Tibial nerve (tissue), 4 donors: ENCODE measurements around the gene LSM8.

Experiments used
- CTCF ChIP-seq, 5 experiments: fragments of 200-600 bp in 3 of 5; fragments of 450-650 bp in 2 of 5; sonication (generic) in 3 of 5; IDR thresholded peaks; one replicate each; pipeline ENCODE4 v1.5.1; 2016 to 2019; ENCODE audit warnings: antibody characterized with exemption in 5 of 5, mild to moderate bottlenecking in 3 of 5, moderate library complexity in 2 of 5
- EP300 ChIP-seq, 2 donors: sonication (generic); formaldehyde crosslinking; IDR thresholded peaks; one replicate each; pipeline ENCODE4 v1.6.1; 2017; ENCODE audit warnings: antibody characterized with exemption in 2 of 2, mild to moderate bottlenecking in 1 of 2
- POLR2A ChIP-seq, 2 donors: fragments of 450-650 bp; IDR thresholded peaks; one replicate each; pipeline ENCODE4 v1.6.1; 2017; ENCODE audit warnings: antibody characterized with exemption in 2 of 2, mild to moderate bottlenecking in 2 of 2, moderate library complexity in 2 of 2

DNA sequence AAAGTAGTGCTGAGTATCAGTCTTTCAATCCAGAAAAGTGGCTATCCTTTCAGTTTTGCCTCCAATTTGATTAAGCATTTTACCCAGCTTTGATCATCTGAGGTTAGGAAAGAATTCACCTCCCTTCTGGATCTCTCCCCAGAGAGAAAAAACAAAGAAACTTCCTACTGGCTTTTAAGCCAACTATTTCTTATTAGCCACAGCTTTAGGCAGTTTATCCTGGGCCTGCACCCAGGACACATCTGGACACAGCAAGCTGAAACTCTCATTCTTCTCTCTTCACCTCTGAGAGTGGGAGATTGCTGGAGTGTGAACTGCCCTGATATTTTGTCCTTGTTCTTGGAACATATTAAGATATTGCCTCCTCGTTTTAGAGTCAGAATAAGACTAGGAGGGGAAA is 43.5 kb upstream of the LSM8 start:
- TF ChIP-seq CTCF (IDR thresholded peaks at IDR 0.05), result no peak
- no peak for TF ChIP-seq POLR2A (IDR thresholded peaks at IDR 0.05)
- no peak for TF ChIP-seq EP300 (IDR thresholded peaks at IDR 0.05)
